ENCODE measurements around the gene GTPBP8. TPM values are rescaled to one million over a fixed set of nuclear protein-coding genes. Genes with fewer than 3 reads are reported as not detected.
A peak's percentile ranks its signal among the peaks of the same experiment; 100 is the strongest.

GTPBP8 gene
- total RNA-seq, 5 donors from 2014 or later (not counting 1 experiment from before 2014, with no cell fraction given): 17.2 to 31.3 (median 27.5) TPM

DNA sequence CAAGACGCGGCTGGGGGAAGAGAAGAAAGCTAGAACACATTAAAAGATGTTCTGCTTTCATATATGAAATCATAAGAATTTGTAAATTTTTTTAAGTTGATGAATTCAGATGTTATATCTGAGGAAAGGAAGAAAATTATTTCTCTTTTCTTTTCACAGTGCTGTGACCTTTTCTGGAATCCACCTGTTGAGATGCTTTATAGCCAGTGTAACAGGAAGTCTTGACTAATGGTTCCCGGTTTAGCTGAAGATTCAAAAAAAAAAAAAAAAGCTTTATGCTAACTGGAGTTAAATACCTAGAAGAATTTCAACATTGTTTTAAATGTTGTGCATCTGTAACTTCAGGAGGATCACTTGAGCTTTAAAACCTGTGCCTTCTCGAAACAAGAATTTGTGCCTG is 9.9 kb downstream of the GTPBP8 start:
- H3K4me3 ChIP-seq (ENCODE audit: control insufficient read depth in 1 of 2, extremely low read depth in 1 of 2, low read length in 1 of 2): no peak overlapping the region
- no peaks in the 10 kb centered on the region for H3K9me3 ChIP-seq
- H3K27ac Mint-ChIP-seq: peak overlapping the region; percentile 78 to 81
- no CpG with 5 or more reads among the region's 4 CpGs for WGBS (ENCODE audit: insufficient coverage)
- peaks cover 3 to 60% of the 10 kb centered on the region in 2 donors for H3K36me3 ChIP-seq (ENCODE audit: control insufficient read depth in 2 of 2, extremely low read depth in 1 of 2, insufficient read depth in 1 of 2, low read length in 1 of 2)
- H3K9me3 Mint-ChIP-seq: no peaks in the 10 kb centered on the region
- H3K4me3 Mint-ChIP-seq: no peak overlapping the region
- peaks cover 17 to 52% of the 10 kb centered on the region in 2 experiments for H3K4me1 ChIP-seq (ENCODE audit: control insufficient read depth in 1 of 2, extremely low read depth in 1 of 2, insufficient read depth in 2 of 2, low read length in 2 of 2)
- H3K27ac ChIP-seq (ENCODE audit: low read length): no peak overlapping the region
- peaks cover 63% of the 10 kb centered on the region for H3K36me3 Mint-ChIP-seq
- no peak for ATAC-seq (replicated peaks in 1 of 4)
- peaks cover 64 to 75% (median 67%) of the 10 kb centered on the region in 3 donors for H3K4me1 Mint-ChIP-seq
- DNase-seq: peak in 1 of 35 experiments; percentile 41
- H3K27me3 Mint-ChIP-seq: no peaks in the 10 kb centered on the region
- POLR2A ChIA-PET: interaction anchor here (0.5 to 1.1 kb wide), 6 partner anchors 9 to 1816 kb away, joined by 3 to 11 read pairs (median 8); no protein-coding TSS in a partner anchor
- CTCF ChIA-PET: interaction anchor here (1.4 to 2.2 kb wide), 6 partner anchors 9 to 358 kb away, joined by 4 to 14 read pairs (median 7); partner anchors contain the start of gene GTPBP8 (in 2 of the 2)
- no peaks in the 10 kb centered on the region for H3K27me3 ChIP-seq (replicated peaks in 1 of 2; ENCODE audit: control insufficient read depth in 2 of 2, extremely low read depth in 1 of 2, insufficient read depth in 2 of 2, low read length in 1 of 2)

DNA sequence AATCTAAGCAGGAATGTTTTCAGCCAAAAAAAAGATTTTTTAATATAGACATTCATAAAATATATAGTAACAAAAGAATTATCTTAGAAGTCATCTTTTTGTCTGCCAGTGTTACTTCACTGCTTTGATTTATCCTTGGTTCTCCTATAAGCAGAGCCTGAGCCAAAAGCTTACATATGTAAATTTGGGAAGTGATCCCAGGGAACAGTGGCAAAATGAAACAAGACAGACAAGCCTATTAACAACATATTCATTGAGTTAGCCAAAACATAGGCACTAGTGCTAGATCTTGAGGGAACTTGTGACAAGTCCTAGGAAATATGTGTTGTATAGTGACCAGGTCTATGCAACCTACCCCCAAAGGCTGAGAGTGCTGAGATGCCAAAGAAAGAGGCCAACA is 11.3 kb downstream of the GTPBP8 start:
- Histone ChIP-seq H3K4me1 (ENCODE audit: control insufficient read depth in 1 of 2, extremely low read depth in 1 of 2, insufficient read depth in 2 of 2, low read length in 2 of 2) (peaks cover 19 to 59% of the 10 kb centered on the region in 2 experiments), H3K4me3 (ENCODE audit: control insufficient read depth in 1 of 2, extremely low read depth in 1 of 2, low read length in 1 of 2) (no peak overlapping the region), H3K27me3 (replicated peaks in 1 of 2; ENCODE audit: control insufficient read depth in 2 of 2, extremely low read depth in 1 of 2, insufficient read depth in 2 of 2, low read length in 1 of 2) (no peaks in the 10 kb centered on the region), H3K27ac (ENCODE audit: low read length) (peak overlapping the region; percentile 61), H3K36me3 (ENCODE audit: control insufficient read depth in 2 of 2, extremely low read depth in 1 of 2, insufficient read depth in 1 of 2, low read length in 1 of 2) (peaks cover 3 to 63% of the 10 kb centered on the region in 2 donors), H3K9me3 (no peaks in the 10 kb centered on the region)
- Mint-ChIP-seq H3K4me3 (peak overlapping the region in 1 of 3 donors; percentile 19), H3K4me1 (peaks cover 70 to 81% (median 75%) of the 10 kb centered on the region in 3 donors), H3K27me3 (no peaks in the 10 kb centered on the region), H3K27ac (peak overlapping the region; percentile 81 to 88), H3K36me3 (peaks cover 59% of the 10 kb centered on the region), H3K9me3 (no peaks in the 10 kb centered on the region)
- ChIA-PET POLR2A (interaction anchor here (0.6 to 1.0 kb wide), 7 partner anchors 9 to 929 kb away, joined by 3 to 4 read pairs (median 3); no protein-coding TSS in a partner anchor), CTCF (interaction anchor here (1.0 to 2.2 kb wide), 7 partner anchors 8 to 267 kb away, joined by 3 to 14 read pairs (median 7); partner anchors contain the start of gene GTPBP8 (in 2 of the 2))
- ATAC-seq (replicated peaks in 1 of 4): no peak
- no peak for DNase-seq

DNA sequence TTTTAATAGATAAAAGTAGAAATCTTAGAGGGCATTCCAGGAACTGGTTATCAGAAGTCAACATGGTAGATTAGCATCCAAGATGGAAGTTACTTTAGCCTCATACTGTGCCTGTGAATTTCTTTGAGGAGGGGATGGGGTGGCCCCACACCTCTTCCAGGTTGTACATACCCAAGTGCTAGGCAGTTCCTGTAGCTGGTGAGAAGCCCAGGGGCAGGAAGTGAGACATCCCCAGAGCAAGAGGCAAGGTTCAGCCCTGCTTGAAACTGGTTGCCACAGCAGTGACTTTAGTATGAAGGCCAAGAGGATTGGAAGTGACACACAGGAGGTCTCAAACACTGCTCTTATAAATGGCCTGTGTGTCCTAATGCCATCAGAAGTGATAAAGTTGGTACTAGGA is 11.9 kb downstream of the GTPBP8 start:
- DNase-seq (peak in 25 of 35 experiments; percentile 16 to 60 (median 35)), ATAC-seq (replicated peaks in 1 of 4) (peak; percentile 40 to 76 (median 70))
- peak overlapping the region; percentile 81 to 88 for H3K27ac Mint-ChIP-seq
- Histone ChIP-seq H3K36me3 (ENCODE audit: control insufficient read depth in 2 of 2, extremely low read depth in 1 of 2, insufficient read depth in 1 of 2, low read length in 1 of 2) (peaks cover 3 to 65% of the 10 kb centered on the region in 2 donors), H3K27me3 (replicated peaks in 1 of 2; ENCODE audit: control insufficient read depth in 2 of 2, extremely low read depth in 1 of 2, insufficient read depth in 2 of 2, low read length in 1 of 2) (no peaks in the 10 kb centered on the region), H3K4me3 (ENCODE audit: control insufficient read depth in 1 of 2, extremely low read depth in 1 of 2, low read length in 1 of 2) (no peak overlapping the region), H3K27ac (ENCODE audit: low read length) (peak overlapping the region; percentile 61), H3K4me1 (ENCODE audit: control insufficient read depth in 1 of 2, extremely low read depth in 1 of 2, insufficient read depth in 2 of 2, low read length in 2 of 2) (peaks cover 22 to 65% of the 10 kb centered on the region in 2 experiments), H3K9me3 (no peaks in the 10 kb centered on the region)
- ChIA-PET CTCF (interaction anchor here (0.7 to 1.9 kb wide), 6 partner anchors 11 to 268 kb away, joined by 3 to 8 read pairs (median 4); partner anchors contain the start of gene GTPBP8 (in 1 of the 2)), POLR2A (interaction anchor here in 1 of 2 donors (0.6 kb wide), 1 partner anchor 469 kb away, joined by 3 read pairs; no protein-coding TSS in a partner anchor)
- peak overlapping the region in 1 of 3 donors; percentile 19 for H3K4me3 Mint-ChIP-seq
- H3K27me3 Mint-ChIP-seq: no peaks in the 10 kb centered on the region
- H3K9me3 Mint-ChIP-seq: no peaks in the 10 kb centered on the region
- H3K4me1 Mint-ChIP-seq: peaks cover 76 to 82% (median 79%) of the 10 kb centered on the region in 3 donors
- peaks cover 61% of the 10 kb centered on the region for H3K36me3 Mint-ChIP-seq

DNA sequence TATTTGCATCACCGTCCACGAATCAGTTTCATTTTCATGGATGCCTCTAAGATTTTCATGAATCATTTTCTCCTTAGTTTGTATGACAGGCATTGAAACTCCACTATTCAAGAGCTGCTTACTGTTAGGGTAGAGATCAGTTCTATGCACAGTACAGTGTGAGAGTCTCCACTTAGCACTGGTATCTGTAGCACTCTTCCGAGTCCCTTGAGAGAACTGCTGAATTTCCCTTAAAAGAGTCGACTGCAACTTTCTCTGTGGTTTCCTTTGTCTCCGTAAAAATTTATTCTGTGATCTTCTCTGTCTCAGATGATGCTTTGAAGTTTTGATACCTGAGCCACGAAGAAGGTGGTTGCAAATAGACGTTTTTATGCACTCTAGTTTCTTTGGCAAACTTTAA is 14.8 kb downstream of the GTPBP8 start:
- H3K4me1 ChIP-seq (ENCODE audit: control insufficient read depth in 1 of 2, extremely low read depth in 1 of 2, insufficient read depth in 2 of 2, low read length in 2 of 2): peaks cover 23 to 74% of the 10 kb centered on the region in 2 experiments

DNA sequence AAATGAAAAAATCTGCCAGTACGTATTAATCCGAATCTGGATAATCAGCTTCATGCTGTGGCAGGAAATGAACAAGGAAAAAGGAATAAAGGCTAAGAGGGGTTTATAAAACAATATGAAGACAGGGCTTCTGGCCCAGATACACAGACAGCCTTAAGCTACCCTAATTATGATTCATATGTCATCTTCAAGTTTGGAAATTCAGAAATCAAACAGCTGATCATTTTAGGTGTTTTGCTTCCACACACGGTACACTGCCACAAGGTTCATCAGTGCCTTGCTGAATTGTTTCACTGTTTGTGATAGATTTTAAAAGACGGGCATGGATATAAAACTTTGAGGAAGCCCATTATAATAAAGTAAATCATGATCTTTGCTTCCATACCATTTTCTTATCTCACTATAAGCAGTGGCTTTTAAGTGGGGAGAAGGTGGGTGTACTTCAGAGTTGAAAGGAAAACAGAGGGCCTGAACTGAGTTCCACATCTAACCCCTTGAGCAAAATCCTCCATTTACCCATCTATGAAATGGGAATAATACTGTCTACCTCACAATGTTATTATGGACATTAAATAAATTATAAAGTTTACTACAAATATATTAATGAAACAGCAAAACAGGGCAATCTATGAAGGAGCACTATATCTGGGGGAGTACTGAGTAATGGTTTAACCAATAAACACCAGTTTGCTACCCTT is 15.7 kb downstream of the GTPBP8 start:
- Mint-ChIP-seq H3K4me3 (peak overlapping the region; percentile 50 to 70 (median 60)), H3K27me3 (no peaks in the 10 kb centered on the region), H3K4me1 (peaks cover 84 to 87% (median 85%) of the 10 kb centered on the region in 3 donors), H3K27ac (peak overlapping the region; percentile 90 to 91), H3K36me3 (peaks cover 61% of the 10 kb centered on the region), H3K9me3 (no peaks in the 10 kb centered on the region)
- POLR2A ChIA-PET: interaction anchor here (1.1 to 3.4 kb wide), 3 partner anchors 9 to 15 kb away, joined by 3 to 21 read pairs (median 8); partner anchors contain the start of gene GTPBP8 (in 1 of the 2)
- ATAC-seq (replicated peaks in 1 of 4) (peak in 3 of 4 experiments; percentile 4 to 17 (median 13)), DNase-seq (peak in 2 of 35 experiments; percentile 6 to 62)
- no CpG with 5 or more reads among the region's 4 CpGs for WGBS (ENCODE audit: insufficient coverage)
- Histone ChIP-seq H3K4me3 (ENCODE audit: control insufficient read depth in 1 of 2, extremely low read depth in 1 of 2, low read length in 1 of 2) (peak overlapping the region; percentile 13 to 40), H3K27ac (ENCODE audit: low read length) (peak overlapping the region; percentile 73), H3K27me3 (replicated peaks in 1 of 2; ENCODE audit: control insufficient read depth in 2 of 2, extremely low read depth in 1 of 2, insufficient read depth in 2 of 2, low read length in 1 of 2) (no peaks in the 10 kb centered on the region), H3K36me3 (ENCODE audit: control insufficient read depth in 2 of 2, extremely low read depth in 1 of 2, insufficient read depth in 1 of 2, low read length in 1 of 2) (peaks cover 0 to 70% of the 10 kb centered on the region in 2 donors), H3K9me3 (no peaks in the 10 kb centered on the region), H3K4me1 (ENCODE audit: control insufficient read depth in 1 of 2, extremely low read depth in 1 of 2, insufficient read depth in 2 of 2, low read length in 2 of 2) (peaks cover 23 to 68% of the 10 kb centered on the region in 2 experiments)
- CTCF ChIA-PET: interaction anchor here (0.6 to 2.0 kb wide), 6 partner anchors 12 to 245 kb away, joined by 3 to 9 read pairs (median 6); partner anchors contain the start of gene GTPBP8 (in 1 of the 2)

More for the DNA sequence above, 14.8 kb downstream of the GTPBP8 start:
- peak; percentile 83 to 90 (median 88) for ATAC-seq (replicated peaks in 1 of 4)
- no peaks in the 10 kb centered on the region for H3K9me3 ChIP-seq
- peak in 11 of 35 experiments; percentile 5 to 79 (median 21) for DNase-seq
- ChIA-PET CTCF (interaction anchor here (0.9 to 2.0 kb wide), 4 partner anchors 13 to 29 kb away, joined by 3 to 9 read pairs (median 6); a partner anchor contains a TSS), POLR2A (interaction anchor here (1.1 to 3.4 kb wide), 3 partner anchors 9 to 14 kb away, joined by 3 to 21 read pairs (median 8); partner anchors contain the start of gene GTPBP8 (in 1 of the 2))
- peaks cover 0 to 70% of the 10 kb centered on the region in 2 donors for H3K36me3 ChIP-seq (ENCODE audit: control insufficient read depth in 2 of 2, extremely low read depth in 1 of 2, insufficient read depth in 1 of 2, low read length in 1 of 2)
- H3K4me3 ChIP-seq (ENCODE audit: control insufficient read depth in 1 of 2, extremely low read depth in 1 of 2, low read length in 1 of 2): peak overlapping the region; percentile 13 to 40
- Mint-ChIP-seq H3K4me1 (peaks cover 84 to 88% (median 85%) of the 10 kb centered on the region in 3 donors), H3K27ac (peak overlapping the region; percentile 90 to 91), H3K27me3 (no peaks in the 10 kb centered on the region), H3K4me3 (peak overlapping the region; percentile 50 to 70 (median 60)), H3K9me3 (no peaks in the 10 kb centered on the region), H3K36me3 (peaks cover 61% of the 10 kb centered on the region)
- peak overlapping the region; percentile 73 for H3K27ac ChIP-seq (ENCODE audit: low read length)
- 10% methylated on average over 2 of the region's 7 CpGs for WGBS (ENCODE audit: insufficient coverage)
- H3K27me3 ChIP-seq (replicated peaks in 1 of 2; ENCODE audit: control insufficient read depth in 2 of 2, extremely low read depth in 1 of 2, insufficient read depth in 2 of 2, low read length in 1 of 2): no peaks in the 10 kb centered on the region

DNA sequence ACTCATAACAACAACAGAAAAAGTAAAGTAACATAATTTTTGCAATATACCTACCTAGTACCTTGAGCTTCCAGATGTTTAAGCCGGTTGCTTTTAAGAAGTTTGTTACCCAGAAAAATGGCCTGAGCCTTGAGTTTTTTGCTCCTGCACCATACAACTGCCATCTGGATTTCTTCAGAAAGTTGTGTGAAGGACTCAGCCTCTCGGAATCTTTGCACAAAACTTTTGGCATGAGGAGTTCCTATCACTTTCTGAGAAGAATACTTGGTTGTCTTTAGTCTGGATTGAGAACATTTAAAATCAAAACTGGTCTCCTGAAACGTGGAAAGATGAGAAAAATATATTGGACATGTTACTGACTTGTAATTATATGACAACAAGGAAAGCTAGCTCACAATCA is 17.3 kb downstream of the GTPBP8 start:
- Mint-ChIP-seq H3K9me3 (no peaks in the 10 kb centered on the region), H3K4me3 (no peak overlapping the region), H3K4me1 (peaks cover 83 to 86% (median 84%) of the 10 kb centered on the region in 3 donors), H3K36me3 (peaks cover 63% of the 10 kb centered on the region), H3K27me3 (no peaks in the 10 kb centered on the region), H3K27ac (peak overlapping the region; percentile 86 to 90)
- ChIA-PET CTCF (interaction anchor here (0.6 to 1.4 kb wide), 3 partner anchors 17 to 701 kb away, joined by 3 to 5 read pairs (median 4); partner anchors contain the start of gene GTPBP8 (in 1 of the 2)), POLR2A (interaction anchor here in 1 of 2 donors (0.6 to 3.4 kb wide), 2 partner anchors 11 to 458 kb away, joined by 4 to 21 read pairs; a partner anchor contains a TSS)
- DNase-seq: no peak
- no peak for ATAC-seq (replicated peaks in 1 of 4)
- no peaks in the 10 kb centered on the region for H3K27me3 ChIP-seq (replicated peaks in 1 of 2; ENCODE audit: control insufficient read depth in 2 of 2, extremely low read depth in 1 of 2, insufficient read depth in 2 of 2, low read length in 1 of 2)
- H3K4me1 ChIP-seq (ENCODE audit: control insufficient read depth in 1 of 2, extremely low read depth in 1 of 2, insufficient read depth in 2 of 2, low read length in 2 of 2): peaks cover 13 to 54% of the 10 kb centered on the region in 2 experiments
- H3K9me3 ChIP-seq: no peaks in the 10 kb centered on the region
- no peak overlapping the region for H3K27ac ChIP-seq (ENCODE audit: low read length)
- no peak overlapping the region for H3K4me3 ChIP-seq (ENCODE audit: control insufficient read depth in 1 of 2, extremely low read depth in 1 of 2, low read length in 1 of 2)
- H3K36me3 ChIP-seq (ENCODE audit: control insufficient read depth in 2 of 2, extremely low read depth in 1 of 2, insufficient read depth in 1 of 2, low read length in 1 of 2): peaks cover 0 to 72% of the 10 kb centered on the region in 2 donors
- WGBS (ENCODE audit: insufficient coverage): 100% methylated on average over 1 of the region's 3 CpGs

All from T-cell (primary cell).